HG03342 (cell line): ENCODE data around the gene COTL1.
A peak's percentile ranks its signal among the peaks of the same experiment; 100 is the strongest.
"Not testable (repeated sequence)": the region's sequence is repeated elsewhere in the genome, so short reads cannot be mapped to it uniquely, and the experiment has no call there.

Source experiments
- ATAC-seq: cut with Tn5 transposase; IDR thresholded peaks from one replicate; pipeline ENCODE4 v1.9.1; 2021; ENCODE audit warnings: mild to moderate bottlenecking, moderate library complexity; ENCODE audit not compliant: unreplicated experiment

The COTL1 gene

GRCh38 chr16:84574191-84574590 is 43.7 kb downstream of the COTL1 start:
- ATAC-seq: no peak

- no peak for ATAC-seq
These were observed 45.8 kb downstream of the COTL1 start for GRCh38 chr16:84572096-84572495.

GRCh38 chr16:84571506-84571905 is 46.4 kb downstream of the COTL1 start:
- ATAC-seq: no peak

GRCh38 chr16:84570739-84571403 is 47.0 kb downstream of the COTL1 start:
- no peak for ATAC-seq

- no peak for ATAC-seq
These were observed 48.4 kb downstream of the COTL1 start for GRCh38 chr16:84569382-84569987.

- ATAC-seq: no peak
These were observed 49.8 kb downstream of the COTL1 start for GRCh38 chr16:84568066-84568465.

- ATAC-seq: no peak
These were observed 50.5 kb downstream of the COTL1 start for GRCh38 chr16:84567286-84567962.

GRCh38 chr16:84566545-84567257 is 51.2 kb downstream of the COTL1 start:
- no peak for ATAC-seq

- no peak for ATAC-seq
These were observed 52.0 kb downstream of the COTL1 start for GRCh38 chr16:84565669-84566495.

- no peak for ATAC-seq
These were observed 54.0 kb downstream of the COTL1 start for GRCh38 chr16:84563786-84564420.

GRCh38 chr16:84563064-84563715 is 54.7 kb downstream of the COTL1 start:
- ATAC-seq: no peak

- ATAC-seq: peak; percentile 59
These were observed 55.6 kb downstream of the COTL1 start for GRCh38 chr16:84562174-84562815.

- no peak for ATAC-seq
These were observed 56.6 kb downstream of the COTL1 start for GRCh38 chr16:84561291-84561690.

GRCh38 chr16:84560269-84560668 is 57.6 kb downstream of the COTL1 start:
- no peak for ATAC-seq

- ATAC-seq: no peak
These were observed 58.5 kb downstream of the COTL1 start for GRCh38 chr16:84559311-84559932.

- ATAC-seq: not testable (repeated sequence)
These were observed 59.0 kb downstream of the COTL1 start for GRCh38 chr16:84558850-84559249.

- no peak for ATAC-seq
These were observed 60.4 kb downstream of the COTL1 start for GRCh38 chr16:84557504-84557903.

- no peak for ATAC-seq
These were observed 60.8 kb downstream of the COTL1 start for GRCh38 chr16:84557059-84557458.
